Measurements from ENCODE around the gene FBXW5.

The FBXW5 gene

GRCh38 chr9:136916330-136917184, 28.0 kb downstream of the FBXW5 start:
- no peak for DNase-seq (ENCODE audit: extremely low read depth, low read depth)
- no peak for TF ChIP-seq CTCF (IDR thresholded peaks at IDR 0.05; ENCODE audit: low read depth, low read length, missing control alignments)
- H3K4me3 ChIP-seq (replicated peaks; ENCODE audit: low read depth, low read length) = no peak overlapping the region

DNA sequence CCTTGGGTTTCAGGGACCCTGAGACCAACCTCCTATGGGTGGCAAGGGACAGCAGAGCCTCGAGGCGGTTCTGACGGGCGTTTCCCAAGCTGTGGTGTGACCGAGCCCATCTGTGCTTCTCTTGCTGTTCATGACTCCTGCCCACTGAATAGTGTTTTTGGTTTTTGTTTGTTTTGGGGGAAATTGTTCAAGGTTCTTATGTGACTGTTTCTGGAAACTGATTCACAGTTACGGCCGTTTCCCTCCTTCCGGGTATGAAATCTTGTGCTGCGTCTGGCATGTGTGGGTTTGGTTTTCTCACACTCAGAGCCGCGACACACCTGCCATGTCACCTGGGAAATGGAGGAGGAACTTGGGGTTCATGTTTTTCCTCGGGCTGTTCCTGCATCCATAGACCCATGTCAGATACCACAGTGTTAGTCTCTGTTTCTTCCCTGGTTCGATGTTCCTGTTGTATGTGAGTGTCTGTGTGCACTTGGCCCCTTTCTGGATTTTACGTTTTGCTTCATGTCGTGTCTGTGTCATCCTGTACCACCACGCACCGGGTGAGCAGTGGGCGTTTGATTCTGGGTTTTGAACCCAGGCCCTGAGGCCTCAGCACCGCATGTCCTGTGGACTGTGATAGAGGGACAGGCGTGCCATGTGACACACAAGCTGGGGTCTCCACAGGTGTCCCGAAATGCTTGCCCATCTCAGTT, 28.8 kb downstream of the FBXW5 start:
- H3K4me3 ChIP-seq (replicated peaks; ENCODE audit: low read depth, low read length) = no peak overlapping the region
- DNase-seq (ENCODE audit: extremely low read depth, low read depth) = no peak
- TF ChIP-seq CTCF (IDR thresholded peaks at IDR 0.05; ENCODE audit: low read depth, low read length, missing control alignments) = no peak

GRCh38 chr9:136913701-136914438, 30.7 kb downstream of the FBXW5 start:
- DNase-seq (ENCODE audit: extremely low read depth, low read depth) = no peak
- no peak overlapping the region for H3K4me3 ChIP-seq (replicated peaks; ENCODE audit: low read depth, low read length)
- TF ChIP-seq CTCF (IDR thresholded peaks at IDR 0.05; ENCODE audit: low read depth, low read length, missing control alignments) = no peak

DNA sequence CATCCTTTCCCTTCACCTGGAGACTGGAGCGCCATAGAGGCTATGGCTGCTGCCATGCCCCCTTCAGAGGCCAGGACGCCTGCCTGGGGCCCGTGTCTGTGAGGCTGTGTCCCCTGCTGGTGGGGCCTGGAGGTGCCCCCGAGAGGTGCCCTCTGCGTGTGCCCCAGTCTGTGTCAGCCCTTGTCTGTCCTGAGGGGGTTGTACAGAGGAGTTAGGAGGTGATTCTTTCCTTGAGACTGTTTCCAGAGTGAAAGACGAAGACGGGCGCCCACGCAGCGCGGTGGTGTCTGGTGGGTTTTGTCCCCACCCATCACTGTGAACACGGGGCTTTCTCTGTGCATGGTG, 33.7 kb downstream of the FBXW5 start:
- no peak for DNase-seq (ENCODE audit: extremely low read depth, low read depth)
- TF ChIP-seq CTCF (IDR thresholded peaks at IDR 0.05; ENCODE audit: low read depth, low read length, missing control alignments) = no peak
- H3K4me3 ChIP-seq (replicated peaks; ENCODE audit: low read depth, low read length) = no peak overlapping the region

- no peak for DNase-seq (ENCODE audit: extremely low read depth, low read depth)
- TF ChIP-seq CTCF (IDR thresholded peaks at IDR 0.05; ENCODE audit: low read depth, low read length, missing control alignments) = no peak
- no peak overlapping the region for H3K4me3 ChIP-seq (replicated peaks; ENCODE audit: low read depth, low read length)
Observed at GRCh38 chr9:136910197-136910900, 34.2 kb downstream of the FBXW5 start.

Data from HFF-Myc (cell line).